ENCODE measurements around the gene ASB10.

The ASB10 gene

DNA sequence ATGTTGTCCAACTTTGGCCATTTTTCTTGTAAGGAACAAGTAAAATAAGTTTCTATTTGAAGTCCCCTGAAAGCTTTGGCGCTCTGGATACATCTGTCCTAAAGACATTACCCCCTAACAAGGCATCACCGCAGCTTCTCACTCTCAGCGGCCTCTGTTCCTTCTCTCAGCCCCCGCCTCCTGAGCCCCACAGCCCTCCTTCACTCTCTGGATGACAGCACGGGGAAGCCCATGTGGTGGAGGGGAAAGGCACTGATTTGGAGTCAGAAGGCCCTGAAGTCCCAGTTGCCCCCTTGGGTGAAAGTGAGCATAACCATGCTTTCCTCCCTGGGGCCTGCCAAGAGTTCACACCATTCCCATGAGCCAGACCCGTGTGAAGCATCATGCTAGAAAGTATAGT is 18.7 kb upstream of the ASB10 start:
- DNase-seq (ENCODE audit: low read depth), result no peak
- no peak for TF ChIP-seq CTCF (IDR thresholded peaks at IDR 0.05; ENCODE audit: low read depth, low read length, missing control alignments)
- H3K4me3 ChIP-seq (ENCODE audit: low read depth, low read length), result no peak overlapping the region

DNA sequence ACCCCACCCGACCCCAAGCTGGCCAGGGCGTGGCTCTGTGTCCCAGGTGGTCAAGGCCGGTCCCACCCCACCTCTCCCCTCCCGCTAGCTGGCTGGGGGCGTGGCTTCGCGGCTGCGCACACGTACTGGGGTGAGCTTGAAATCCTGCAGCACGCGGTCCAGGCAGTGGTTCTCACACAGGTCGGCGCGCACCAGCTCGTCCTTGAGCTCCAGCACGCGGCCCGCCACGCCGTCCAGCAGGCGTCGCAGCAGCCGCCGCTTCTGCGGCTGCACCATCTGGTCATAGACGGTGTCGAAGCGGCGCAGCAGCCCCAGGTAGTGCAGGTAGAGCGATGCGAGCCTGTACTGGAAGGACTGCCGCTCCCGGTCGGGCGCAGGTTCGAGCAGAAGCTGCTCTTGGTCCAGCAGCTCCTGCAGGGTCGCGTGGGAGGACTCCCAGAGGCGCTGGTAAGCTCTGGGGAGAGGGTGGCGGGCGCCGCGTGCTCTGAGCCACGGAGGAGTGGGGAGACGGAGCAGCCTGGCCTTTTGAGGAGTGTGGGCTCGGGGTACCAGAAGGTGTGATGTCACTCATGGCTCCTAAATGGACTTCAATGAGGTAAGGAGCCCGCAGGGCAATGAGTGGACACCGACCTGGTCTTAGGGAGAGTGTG is 17.5 kb upstream of the ASB10 start:
- H3K4me3 ChIP-seq (ENCODE audit: low read depth, low read length), result no peak overlapping the region
- no peak for TF ChIP-seq CTCF (IDR thresholded peaks at IDR 0.05; ENCODE audit: low read depth, low read length, missing control alignments)
- DNase-seq (ENCODE audit: low read depth), result no peak

DNA sequence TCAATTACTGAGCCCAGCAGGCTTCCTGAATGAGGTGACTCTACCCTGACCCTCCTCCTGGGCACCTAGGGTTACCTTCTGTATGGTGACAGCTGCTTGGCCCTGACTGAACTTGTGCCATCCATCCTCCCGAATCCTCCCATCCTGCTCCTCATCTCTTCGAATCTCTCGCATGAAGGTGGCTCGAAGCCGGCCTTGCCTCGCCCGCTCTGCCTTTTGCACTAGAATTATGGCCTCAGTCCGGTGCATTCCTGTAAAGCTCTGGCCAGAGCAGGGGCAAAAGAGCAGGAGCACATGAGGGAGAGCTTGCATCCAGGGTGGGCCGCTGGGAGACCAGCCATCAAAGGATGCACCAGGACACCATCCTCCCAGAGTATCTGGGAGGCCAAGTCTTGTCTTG is 15.8 kb upstream of the ASB10 start:
- TF ChIP-seq CTCF (IDR thresholded peaks at IDR 0.05; ENCODE audit: low read depth, low read length, missing control alignments), result no peak
- no peak overlapping the region for H3K4me3 ChIP-seq (ENCODE audit: low read depth, low read length)
- DNase-seq (ENCODE audit: low read depth), result no peak

DNA sequence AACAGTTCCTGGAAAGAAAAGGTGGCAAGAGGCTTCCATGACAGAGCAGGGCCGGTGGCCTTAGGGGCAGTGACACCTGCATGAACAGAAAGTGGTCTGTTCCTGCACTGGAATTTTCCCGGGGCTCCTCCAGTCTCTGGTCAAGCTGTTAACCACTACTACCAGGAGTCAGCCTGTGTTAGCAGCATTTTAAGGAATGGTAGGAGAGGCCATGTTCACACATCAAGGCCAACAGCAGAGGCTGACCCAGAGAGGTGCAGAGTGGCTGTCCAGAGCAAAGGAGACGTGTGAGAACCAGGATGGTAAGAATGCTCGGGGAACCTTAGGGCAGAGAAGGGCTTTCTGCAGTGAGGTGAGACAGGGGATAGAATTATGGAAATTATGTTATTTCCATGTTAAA is 14.7 kb upstream of the ASB10 start:
- no peak for TF ChIP-seq CTCF (IDR thresholded peaks at IDR 0.05; ENCODE audit: low read depth, low read length, missing control alignments)

DNA sequence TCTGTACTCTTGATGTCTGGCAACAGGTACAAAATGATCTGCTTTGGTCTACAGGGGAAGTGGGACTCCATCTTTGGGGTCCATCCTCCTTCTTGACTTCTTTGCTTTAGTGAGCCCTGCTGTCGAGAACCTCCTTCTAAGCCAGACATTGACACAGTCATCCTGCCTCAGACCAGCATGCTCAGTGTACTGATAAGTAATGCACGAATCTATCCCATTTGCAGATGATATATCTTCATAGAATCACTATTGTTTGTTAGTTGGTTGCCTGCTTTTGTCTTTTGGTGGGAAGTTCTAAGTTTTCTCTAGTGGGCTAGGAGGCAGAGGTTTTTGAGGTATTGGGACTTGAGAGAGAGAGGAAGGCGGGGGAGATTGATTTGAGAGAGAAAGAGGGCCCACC is 14.3 kb upstream of the ASB10 start:
- H3K4me3 ChIP-seq (ENCODE audit: low read depth, low read length), result no peak overlapping the region
- TF ChIP-seq CTCF (IDR thresholded peaks at IDR 0.05; ENCODE audit: low read depth, low read length, missing control alignments), result no peak
- DNase-seq (ENCODE audit: low read depth), result no peak

More for the DNA sequence above, 14.7 kb upstream of the ASB10 start:
- DNase-seq (ENCODE audit: low read depth), result no peak
- H3K4me3 ChIP-seq (ENCODE audit: low read depth, low read length), result no peak overlapping the region

- H3K4me3 ChIP-seq (ENCODE audit: low read depth, low read length), result no peak overlapping the region
- no peak for TF ChIP-seq CTCF (IDR thresholded peaks at IDR 0.05; ENCODE audit: low read depth, low read length, missing control alignments)
- DNase-seq (ENCODE audit: low read depth), result no peak
Observed at GRCh38 chr7:151198945-151199848, 12.1 kb upstream of the ASB10 start.
